Right lobe of liver (tissue), 4 donors: Measurements from ENCODE around the gene RAVER1.

ENCODE experiments used
- CTCF ChIP-seq, 4 donors: fragments of 200-600 bp in 3 of 4; fragments of 450-650 bp in 1 of 4; IDR thresholded peaks; one replicate each; pipeline versions ENCODE4 v1.5.1 to v1.8.0; 2016 to 2022; ENCODE audit warnings: antibody characterized with exemption in 4 of 4, mild to moderate bottlenecking in 2 of 4
- POLR2A ChIP-seq: fragments of 450-650 bp; IDR thresholded peaks from one replicate; pipeline ENCODE4 v1.6.1; 2017; ENCODE audit warnings: antibody characterized with exemption, mild to moderate bottlenecking
- donor health status: DM: no; HTN: no; CAD: no.
- donor health status: DM: no; HTN: no; CAD: no.
- donor health status: DM: no; HTN: yes; CAD: no.

- TF ChIP-seq POLR2A (no peak), CTCF (IDR thresholded peaks at IDR 0.05) (no peak)
Observed at GRCh38 chr19:10274589-10274988, 58.7 kb downstream of the RAVER1 start.
